DND-41 (cell line): Measurements from ENCODE around the gene HMCN1.

Experiments
- ATAC-seq: fragments of 200-7000 bp; cut with Tn5 transposase; 3 replicates; pipeline ENCODE4 v1.9.1; 2021; ENCODE audit warnings: low read depth; ENCODE audit not compliant: insufficient read depth
- DNase-seq: peaks from one replicate; pipeline ENCODE4 v3.0.0-alpha.2; 2020
- H2AFZ ChIP-seq: 2 replicates; pipeline ENCODE4 v1.6.0; 2012; ENCODE audit warnings: low read depth, low read length
- H3K27ac ChIP-seq: 2 replicates; pipeline ENCODE4 v1.5.1; 2012; ENCODE audit warnings: low read length, inconsistent platforms
- H3K27me3 ChIP-seq: fragments of 200-600 bp; sonication (generic); 2 replicates; pipeline ENCODE4 v1.6.0; 2012; ENCODE audit warnings: low read length, mild to moderate bottlenecking, inconsistent platforms; ENCODE audit not compliant: insufficient read depth, poor library complexity
- H3K36me3 ChIP-seq: 2 replicates; pipeline ENCODE4 v1.5.1; 2012; ENCODE audit warnings: low read length, inconsistent platforms; ENCODE audit not compliant: insufficient read depth
- H3K4me1 ChIP-seq: 2 replicates; pipeline ENCODE4 v1.5.1; 2012; ENCODE audit warnings: mild to moderate bottlenecking, low read length; ENCODE audit not compliant: insufficient read depth
- H3K4me2 ChIP-seq: 2 replicates; pipeline ENCODE4 v1.6.0; 2012; ENCODE audit warnings: mild to moderate bottlenecking, moderate library complexity, low read length, inconsistent platforms; ENCODE audit not compliant: insufficient read depth
- H3K4me3 ChIP-seq, 2 experiments: fragments of 200-600 bp in 1 of 2; shearing (Covaris generic) in 1 of 2; 2 replicates each; pipeline ENCODE4 v1.5.1; 2012 to 2016; ENCODE audit warnings: inconsistent platforms in 2 of 2, low read length in 2 of 2, mild to moderate bottlenecking in 2 of 2, low read depth in 1 of 2, moderate library complexity in 1 of 2
- H3K79me2 ChIP-seq: 2 replicates; pipeline ENCODE4 v1.6.0; 2012; ENCODE audit warnings: low read length, inconsistent platforms; ENCODE audit not compliant: insufficient read depth
- H3K9ac ChIP-seq: 2 replicates; pipeline ENCODE4 v1.6.0; 2012; ENCODE audit warnings: low read depth, mild to moderate bottlenecking, inconsistent platforms, low read length, moderate library complexity
- H3K9me3 ChIP-seq: 2 replicates; pipeline ENCODE4 v1.5.1; 2012; ENCODE audit warnings: low read length, moderate library complexity, mild to moderate bottlenecking, inconsistent platforms; ENCODE audit not compliant: insufficient read depth, severe bottlenecking
- H4K20me1 ChIP-seq: 2 replicates; pipeline ENCODE4 v1.6.0; 2012; ENCODE audit warnings: low read length; ENCODE audit not compliant: insufficient read depth
- CTCF ChIP-seq: IDR thresholded peaks from 2 replicates; pipeline ENCODE4 v1.5.1; 2012; ENCODE audit warnings: borderline replicate concordance, low read length, moderate library complexity, mild to moderate bottlenecking; ENCODE audit not compliant: poor library complexity, severe bottlenecking; ENCODE audit errors: extremely low read depth
- EZH2 ChIP-seq: IDR thresholded peaks from 3 replicates; pipeline ENCODE4 v1.6.1; 2012; ENCODE audit warnings: borderline replicate concordance, low read depth, mild to moderate bottlenecking, moderate library complexity, low read length, inconsistent platforms; ENCODE audit not compliant: severe bottlenecking

The HMCN1 gene

DNA sequence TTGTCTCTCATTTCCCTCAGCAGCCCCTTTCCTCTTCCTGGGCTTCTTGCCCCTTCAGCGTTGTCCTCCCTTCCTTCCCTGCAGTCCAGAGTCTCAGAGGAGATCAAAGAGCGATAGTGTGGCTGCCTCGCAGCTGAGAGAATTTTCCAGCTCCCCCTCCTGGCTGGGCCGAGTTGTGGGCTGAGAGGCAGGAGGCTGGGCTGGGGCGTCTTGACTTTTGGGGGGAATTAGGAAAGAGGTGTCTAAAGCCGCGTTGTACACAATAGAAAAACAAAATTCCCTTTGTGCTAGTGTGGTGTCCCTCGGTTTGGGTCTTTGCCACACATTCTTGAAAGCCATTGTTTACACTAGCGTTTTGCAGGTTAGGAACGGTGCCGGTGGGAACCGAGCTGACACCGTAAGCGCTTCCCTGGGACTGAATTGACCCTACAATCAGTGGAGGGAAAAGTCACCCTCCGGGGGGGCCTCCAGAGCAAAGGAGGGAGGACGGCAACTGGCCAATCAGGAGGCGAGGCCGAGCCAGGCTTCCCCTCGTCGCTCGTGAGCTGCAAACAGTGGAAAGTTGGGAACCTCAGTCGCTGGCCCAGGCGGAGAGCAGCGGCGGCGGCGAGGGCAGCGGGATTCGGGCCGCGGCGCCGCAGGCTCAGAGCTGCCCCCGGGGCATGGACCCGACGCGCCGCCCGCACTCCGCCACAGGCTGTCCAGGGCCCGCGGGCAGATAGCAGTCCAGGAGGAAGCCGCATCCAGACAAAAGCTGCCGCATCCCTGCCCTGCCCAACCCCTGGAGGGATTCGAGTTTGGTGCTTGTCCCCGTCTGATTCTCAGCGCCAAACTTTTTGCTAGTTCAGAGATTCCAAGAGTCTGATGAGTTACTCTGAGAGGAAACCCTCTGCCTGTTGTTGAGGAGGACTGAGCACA lies at the start of gene HMCN1:
HMCN1 (plus strand) TSS at position 574 of the 918 bp plus-strand sequence. CDS start 389 bp downstream, outside the sequence.
- TF ChIP-seq CTCF = no peak
- TF ChIP-seq EZH2 = no peak
- H3K4me3 ChIP-seq = no peak within 1 kb of the TSS
- H4K20me1 ChIP-seq = no peaks in the 10 kb centered on the region
- ATAC-seq (no peak), DNase-seq (no peak)
- H3K79me2 ChIP-seq = no peaks in the 10 kb centered on the region
- H3K27me3 ChIP-seq = no peaks in the 10 kb centered on the region
- no peak within 1 kb of the TSS for H3K27ac ChIP-seq
- no peaks in the 10 kb centered on the region for H3K9me3 ChIP-seq
- H3K4me2 ChIP-seq = no peak within 1 kb of the TSS
- no peak within 1 kb of the TSS for H2AFZ ChIP-seq
- H3K36me3 ChIP-seq = no peaks in the 10 kb centered on the region
- H3K4me1 ChIP-seq = no peaks in the 10 kb centered on the region
- no peak within 1 kb of the TSS for H3K9ac ChIP-seq

- no peaks in the 10 kb centered on the region for H3K9me3 ChIP-seq
- DNase-seq = no peak
Measured at GRCh38 chr1:185686821-185687778, 47.1 kb upstream of the HMCN1 start.

DNA sequence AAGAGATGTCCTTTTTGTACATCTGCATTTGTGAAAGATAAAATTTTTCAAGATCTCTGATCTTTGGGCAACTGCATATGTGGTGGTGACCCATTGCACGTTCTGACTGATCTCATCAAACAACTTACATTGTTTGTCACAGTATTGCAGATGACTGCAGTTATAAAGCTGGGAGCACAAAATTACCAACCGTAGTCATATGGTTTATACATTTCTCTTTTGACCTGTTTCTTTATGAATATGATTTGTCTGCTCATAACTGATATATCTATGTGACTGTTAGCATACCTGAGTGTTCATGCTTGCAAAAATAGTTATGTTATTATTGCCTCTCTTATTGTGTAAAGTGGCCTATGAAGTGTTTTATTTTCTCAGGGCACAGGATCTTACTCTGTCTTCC lies 43.7 kb upstream of the HMCN1 start:
- no peak overlapping the region for H3K27ac ChIP-seq
- TF ChIP-seq CTCF (no peak), EZH2 (no peak)
- ATAC-seq = no peak
- no peaks in the 10 kb centered on the region for H3K27me3 ChIP-seq
- no peak overlapping the region for H3K4me3 ChIP-seq
- no peaks in the 10 kb centered on the region for H3K9me3 ChIP-seq
- DNase-seq = no peak
- H2AFZ ChIP-seq = no peak overlapping the region
- no peaks in the 10 kb centered on the region for H3K79me2 ChIP-seq
- H4K20me1 ChIP-seq = no peaks in the 10 kb centered on the region
- H3K9ac ChIP-seq = no peak overlapping the region
- H3K36me3 ChIP-seq = no peaks in the 10 kb centered on the region
- no peaks in the 10 kb centered on the region for H3K4me1 ChIP-seq
- no peak overlapping the region for H3K4me2 ChIP-seq

More at GRCh38 chr1:185686821-185687778, 47.1 kb upstream of the HMCN1 start:
- no peaks in the 10 kb centered on the region; the same call in 1 of the 2 replicates for H4K20me1 ChIP-seq
- no peak for ATAC-seq
- H2AFZ ChIP-seq = no peak overlapping the region
- H3K4me1 ChIP-seq = no peaks in the 10 kb centered on the region
- no peak overlapping the region for H3K9ac ChIP-seq
- TF ChIP-seq CTCF = no peak
- no peak for TF ChIP-seq EZH2
- H3K27ac ChIP-seq = no peak overlapping the region
- peaks cover 4% of the 10 kb centered on the region for H3K27me3 ChIP-seq
- no peak overlapping the region for H3K4me3 ChIP-seq
- no peak overlapping the region for H3K4me2 ChIP-seq
- no peaks in the 10 kb centered on the region for H3K36me3 ChIP-seq
- no peaks in the 10 kb centered on the region for H3K79me2 ChIP-seq
